Large intestine (tissue), 3 donors: ENCODE measurements around the gene EXOC4. TPM values are rescaled to one million over a fixed set of nuclear protein-coding genes. Genes with fewer than 3 reads are reported as not detected.

Experiments used
- DNase-seq, 2 donors: peaks; one replicate each; pipeline versions ENCODE4 v3.0.0 to v3.0.0-alpha.2; 2013
- H3K27ac ChIP-seq: one replicate; pipeline ENCODE4 v1.5.1; 2013; ENCODE audit warnings: low read length
- H3K27me3 ChIP-seq: 2 replicates; pipeline ENCODE4 v1.6.1; 2013; ENCODE audit warnings: low read length; ENCODE audit not compliant: control insufficient read depth, insufficient read depth
- H3K36me3 ChIP-seq: 2 replicates; pipeline ENCODE4 v1.6.1; 2013; ENCODE audit warnings: low read length; ENCODE audit not compliant: control insufficient read depth, insufficient read depth
- H3K4me1 ChIP-seq: one replicate; pipeline ENCODE4 v1.6.1; 2013; ENCODE audit warnings: low read length; ENCODE audit not compliant: control insufficient read depth, insufficient read depth
- H3K4me3 ChIP-seq: one replicate; pipeline ENCODE4 v1.5.1; 2013; ENCODE audit warnings: low read length
- H3K9me3 ChIP-seq: one replicate; pipeline ENCODE4 v1.6.1; 2013; ENCODE audit warnings: mild to moderate bottlenecking, low read depth, low read length, moderate library complexity; ENCODE audit not compliant: control insufficient read depth
- WGBS: methylation state at CpG from one replicate; pipeline ENCODE4 v1.1.5; 2013; ENCODE audit warnings: low lambda C conversion rate; ENCODE audit not compliant: insufficient coverage; 5-methylcytosine and 5-hydroxymethylcytosine counted together
- polyA plus RNA-seq: library from polyadenylated mRNA; unstranded; fragments of 120-200 nt; gene quantifications from one replicate; pipeline ENCODE4 v1.2.1, GENCODE V29; 2013

The EXOC4 gene
- polyA plus RNA-seq, 1 donor, result 45.4 TPM

DNA sequence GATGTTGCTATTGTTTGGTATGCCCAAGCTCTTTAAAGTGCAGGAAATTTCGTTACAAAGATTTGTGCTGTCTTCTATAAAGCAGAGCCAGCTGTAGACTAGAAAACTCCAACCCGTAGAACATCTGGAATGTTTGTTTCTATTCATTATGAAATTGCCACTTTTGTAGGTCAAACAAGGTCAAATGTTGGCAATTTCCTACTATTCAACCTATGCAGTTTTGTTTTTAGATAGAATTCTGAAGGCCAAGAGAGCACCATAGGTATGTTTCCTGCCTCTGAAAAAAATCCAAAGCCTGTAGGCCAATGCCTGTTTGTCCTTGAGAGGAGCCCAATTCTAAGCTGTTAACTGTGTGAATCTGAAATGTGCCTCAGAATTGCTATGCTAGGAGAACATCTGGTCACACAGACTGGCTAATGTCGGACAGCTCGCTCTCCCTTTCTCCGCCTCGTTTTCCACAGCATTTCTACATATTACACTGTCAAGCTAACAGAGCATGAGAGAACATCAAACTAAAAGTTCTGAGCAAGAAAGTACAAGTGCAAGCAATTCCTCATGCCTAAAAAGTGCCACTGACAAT is 607.1 kb downstream of the EXOC4 start:
- H3K4me1 ChIP-seq, result peaks cover 8% of the 10 kb centered on the region
- H3K27ac ChIP-seq, result no peak overlapping the region
- DNase-seq, result no peak
- WGBS, result no CpG with 5 or more reads among the region's 6 CpGs
- H3K27me3 ChIP-seq, result no peaks in the 10 kb centered on the region
- H3K9me3 ChIP-seq, result peaks cover 3% of the 10 kb centered on the region
- no peak overlapping the region for H3K4me3 ChIP-seq
- no peaks in the 10 kb centered on the region for H3K36me3 ChIP-seq

DNA sequence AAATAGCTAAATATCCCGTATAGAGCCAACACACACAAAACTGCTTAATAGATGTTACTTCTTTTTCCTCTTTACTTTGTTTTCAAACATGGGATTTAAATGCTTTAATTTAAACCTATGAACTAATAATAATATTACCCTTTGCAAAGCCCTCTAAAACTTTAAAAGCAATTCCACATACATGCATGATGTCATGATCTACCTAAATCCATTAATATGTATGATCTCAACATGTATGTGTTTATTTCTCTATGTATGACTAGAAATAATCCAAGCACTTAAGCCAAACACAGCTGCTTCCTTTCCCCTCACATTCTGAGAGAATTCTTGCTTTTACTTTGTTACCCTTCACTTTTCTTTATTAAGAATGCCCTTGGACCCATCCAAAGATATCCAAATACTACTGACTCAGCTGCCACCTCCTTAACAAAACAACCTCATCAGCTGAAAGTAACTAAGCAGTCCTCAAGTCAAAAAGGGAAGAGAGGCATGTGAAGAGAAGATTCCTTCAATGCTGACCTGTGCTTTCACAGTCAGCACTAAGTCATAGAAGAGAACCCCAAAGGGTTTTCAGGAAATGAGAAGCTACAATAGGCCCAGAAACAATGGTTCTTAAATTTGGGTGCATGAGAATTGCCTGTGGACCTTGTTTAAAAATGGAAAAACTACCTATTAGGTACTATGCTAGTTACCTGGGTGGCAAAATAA is 607.9 kb downstream of the EXOC4 start:
- Histone ChIP-seq H3K27ac (no peak overlapping the region), H3K36me3 (no peaks in the 10 kb centered on the region), H3K4me3 (no peak overlapping the region), H3K9me3 (peaks cover 3% of the 10 kb centered on the region), H3K4me1 (peaks cover 8% of the 10 kb centered on the region), H3K27me3 (no peaks in the 10 kb centered on the region)
- WGBS, result 71% methylated on average over 1 of the region's 1 CpG
- DNase-seq, result no peak

- Histone ChIP-seq H3K4me3 (no peak overlapping the region), H3K4me1 (peaks cover 8% of the 10 kb centered on the region), H3K27me3 (no peaks in the 10 kb centered on the region), H3K36me3 (no peaks in the 10 kb centered on the region), H3K9me3 (peaks cover 3% of the 10 kb centered on the region), H3K27ac (no peak overlapping the region)
- 60% methylated on average over 1 of the region's 4 CpGs for WGBS
- DNase-seq, result peak in 1 of 2 donors; percentile 20
Observed at GRCh38 chr7:133861876-133862275, 609.0 kb downstream of the EXOC4 start.

DNA sequence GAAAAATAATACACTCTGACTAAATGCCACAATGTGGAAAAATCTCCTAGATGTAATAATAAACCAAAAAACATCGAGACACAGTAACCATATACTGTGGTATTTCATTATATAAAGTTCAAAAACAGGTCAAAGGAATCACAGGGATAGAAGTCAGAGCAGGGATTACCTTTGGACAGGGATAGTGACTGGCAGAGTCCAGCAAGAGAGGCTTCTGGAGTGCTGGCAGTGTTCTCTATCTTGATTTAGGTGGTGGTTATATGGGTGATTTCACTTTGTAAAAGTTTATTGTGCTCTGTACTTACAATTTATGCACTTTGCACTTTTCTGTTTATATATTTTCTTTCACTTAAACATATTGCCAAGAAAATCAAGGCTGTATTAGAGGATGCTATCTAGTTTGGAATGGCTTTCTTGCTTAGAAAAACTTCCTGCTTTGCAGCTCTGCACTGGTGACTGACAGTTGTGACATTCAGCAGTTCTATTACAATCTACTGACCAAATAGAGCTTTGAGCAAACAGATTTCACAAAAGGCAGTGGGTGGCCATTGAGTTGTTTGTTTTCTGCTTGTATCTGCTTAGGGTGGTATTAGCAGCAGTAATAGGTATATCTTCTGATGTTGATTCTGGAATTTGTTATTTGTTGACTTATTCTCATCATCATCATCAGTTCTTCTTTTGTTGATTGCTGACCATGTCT is 610.6 kb downstream of the EXOC4 start:
- WGBS, result 17% methylated on average over 1 of the region's 1 CpG
- Histone ChIP-seq H3K27me3 (no peaks in the 10 kb centered on the region), H3K9me3 (no peaks in the 10 kb centered on the region), H3K36me3 (no peaks in the 10 kb centered on the region), H3K4me3 (no peak overlapping the region), H3K27ac (no peak overlapping the region), H3K4me1 (peaks cover 8% of the 10 kb centered on the region)
- DNase-seq, result peak in 1 of 2 donors; percentile 23

GRCh38 chr7:133869556-133869955 is 616.7 kb downstream of the EXOC4 start:
- Histone ChIP-seq H3K27ac (no peak overlapping the region), H3K4me1 (peaks cover under 1% of the 10 kb centered on the region), H3K36me3 (no peaks in the 10 kb centered on the region), H3K4me3 (no peak overlapping the region), H3K27me3 (no peaks in the 10 kb centered on the region), H3K9me3 (no peaks in the 10 kb centered on the region)
- no CpG with 5 or more reads among the region's 1 CpG for WGBS
- DNase-seq, result no peak

DNA sequence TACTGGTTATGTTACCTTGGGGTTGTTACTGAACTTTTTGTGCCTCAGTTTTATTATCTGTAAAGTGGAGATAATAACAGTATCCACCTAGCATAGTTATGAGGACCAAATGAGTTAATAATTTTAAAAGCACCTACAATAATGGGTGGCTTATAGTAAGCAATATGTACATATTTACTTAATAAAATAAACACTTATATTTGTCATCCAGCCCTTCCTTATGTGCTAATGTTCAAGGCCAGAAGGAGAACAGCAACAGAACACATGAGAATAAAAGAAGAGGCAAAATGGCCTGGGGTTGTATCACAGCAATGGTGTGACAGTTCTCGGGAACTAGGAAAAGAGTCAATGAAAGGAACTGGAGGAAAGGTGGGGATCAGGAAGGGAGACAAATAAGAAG is 618.9 kb downstream of the EXOC4 start:
- Histone ChIP-seq H3K27me3 (no peaks in the 10 kb centered on the region), H3K4me3 (no peak overlapping the region), H3K4me1 (no peaks in the 10 kb centered on the region), H3K36me3 (no peaks in the 10 kb centered on the region), H3K9me3 (no peaks in the 10 kb centered on the region), H3K27ac (no peak overlapping the region)
- WGBS, result 83% methylated on average over 1 of the region's 1 CpG
- DNase-seq, result no peak

- Histone ChIP-seq H3K27ac (no peak overlapping the region), H3K27me3 (no peaks in the 10 kb centered on the region), H3K4me3 (no peak overlapping the region), H3K36me3 (no peaks in the 10 kb centered on the region), H3K9me3 (no peaks in the 10 kb centered on the region), H3K4me1 (no peaks in the 10 kb centered on the region)
- DNase-seq, result no peak
- WGBS, result no CpG with 5 or more reads among the region's 4 CpGs
Observed at GRCh38 chr7:133873187-133873586, 620.3 kb downstream of the EXOC4 start.

- Histone ChIP-seq H3K36me3 (no peaks in the 10 kb centered on the region), H3K9me3 (no peaks in the 10 kb centered on the region), H3K27ac (no peak overlapping the region), H3K4me1 (no peaks in the 10 kb centered on the region), H3K27me3 (no peaks in the 10 kb centered on the region), H3K4me3 (no peak overlapping the region)
- WGBS, result 94% methylated on average over 2 of the region's 2 CpGs
- no peak for DNase-seq
Observed at GRCh38 chr7:133873631-133874030, 620.8 kb downstream of the EXOC4 start.

GRCh38 chr7:133883591-133883990 is 630.7 kb downstream of the EXOC4 start:
- DNase-seq, result no peak
- Histone ChIP-seq H3K27ac (peak overlapping the region; percentile 4), H3K4me3 (no peak overlapping the region), H3K4me1 (peaks cover 21% of the 10 kb centered on the region), H3K36me3 (no peaks in the 10 kb centered on the region), H3K27me3 (no peaks in the 10 kb centered on the region), H3K9me3 (no peaks in the 10 kb centered on the region)
- WGBS, result no CpG with 5 or more reads among the region's 3 CpGs

DNA sequence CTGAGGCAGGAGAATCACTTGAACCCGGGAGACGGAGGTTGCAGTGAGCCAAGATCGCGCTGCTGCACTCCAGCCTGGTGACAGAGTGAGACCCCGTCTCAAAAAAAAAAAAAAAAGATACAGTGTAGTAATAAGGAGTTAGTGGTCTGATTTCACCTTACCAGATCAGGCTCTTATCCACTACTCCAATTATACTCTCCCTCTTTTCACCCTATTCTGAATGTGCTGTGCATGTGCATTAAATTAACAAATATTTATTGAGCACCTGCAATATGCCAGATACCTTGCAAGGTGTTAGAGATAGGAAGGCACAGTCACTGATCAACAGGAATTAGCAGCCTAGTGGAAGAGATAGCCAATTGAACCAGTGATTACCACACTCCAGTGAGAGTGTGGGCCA is 632.3 kb downstream of the EXOC4 start:
- no peak overlapping the region for H3K27ac ChIP-seq
- 90% methylated on average over 2 of the region's 5 CpGs for WGBS
- H3K4me1 ChIP-seq, result peaks cover 27% of the 10 kb centered on the region
- H3K27me3 ChIP-seq, result no peaks in the 10 kb centered on the region
- no peak overlapping the region for H3K4me3 ChIP-seq
- DNase-seq, result no peak
- H3K36me3 ChIP-seq, result no peaks in the 10 kb centered on the region
- H3K9me3 ChIP-seq, result no peaks in the 10 kb centered on the region
